GM18867 (cell line): ENCODE data around the gene CYP26C1.

ENCODE experiments used
- ATAC-seq: cut with Tn5 transposase; IDR thresholded peaks from one replicate; pipeline ENCODE4 v1.9.1; 2021; ENCODE audit warnings: mild to moderate bottlenecking, moderate library complexity; ENCODE audit not compliant: unreplicated experiment

Gene CYP26C1

GRCh38 chr10:93063977-93064660 is 3.5 kb downstream of the CYP26C1 start:
- ATAC-seq, result no peak

- no peak for ATAC-seq
Measured at GRCh38 chr10:93064874-93065660, 4.5 kb downstream of the CYP26C1 start.

- no peak for ATAC-seq
Measured at GRCh38 chr10:93065675-93066543, 5.3 kb downstream of the CYP26C1 start.

- no peak for ATAC-seq
Measured at GRCh38 chr10:93066544-93066913, 5.9 kb downstream of the CYP26C1 start.

- no peak for ATAC-seq
Measured at GRCh38 chr10:93067443-93068365, 7.1 kb downstream of the CYP26C1 start.

GRCh38 chr10:93068411-93069244 is 8.0 kb downstream of the CYP26C1 start:
- ATAC-seq, result no peak

- ATAC-seq, result no peak
Measured at GRCh38 chr10:93069245-93069561, 8.6 kb downstream of the CYP26C1 start.

GRCh38 chr10:93070378-93071176 is 10.0 kb downstream of the CYP26C1 start:
- ATAC-seq, result no peak

GRCh38 chr10:93071177-93071472 is 10.5 kb downstream of the CYP26C1 start:
- no peak for ATAC-seq

GRCh38 chr10:93071674-93072224 is 11.2 kb downstream of the CYP26C1 start:
- no peak for ATAC-seq

GRCh38 chr10:93072225-93072712 is 11.7 kb downstream of the CYP26C1 start:
- ATAC-seq, result no peak

- no peak for ATAC-seq
Measured at GRCh38 chr10:93072713-93073538, 12.3 kb downstream of the CYP26C1 start.

- no peak for ATAC-seq
Measured at GRCh38 chr10:93073539-93074146, 13.0 kb downstream of the CYP26C1 start, which contains the start of gene CYP26A1. Gene CYP26A1 (plus strand): TSS chr10:93073893. CDS start chr10:93073935, 42 bp downstream.

- ATAC-seq, result no peak
Measured at GRCh38 chr10:93074147-93074596, 13.6 kb downstream of the CYP26C1 start.

GRCh38 chr10:93074597-93075368 is 14.2 kb downstream of the CYP26C1 start:
- no peak for ATAC-seq
